Measurements from ENCODE around the gene SERP2. TPM values are rescaled to one million over a fixed set of nuclear protein-coding genes. Genes with fewer than 3 reads are reported as not detected.

SERP2 gene
- total and polyA plus RNA-seq, 8 donors = 1.0 to 255 (median 9.3) TPM; not detected in 1

- no peaks in the 10 kb centered on the region for H3K27me3 ChIP-seq
- no peak overlapping the region for H3K27ac ChIP-seq
- DNase-seq = no peak
- 87 to 94% (median 90%) methylated on average over 4 of the region's 4 CpGs for WGBS, 5 donors
- intact Hi-C loops (cut with DNase I; ENCODE audit: low total_unique reads) = no loop called here
- H3K4me1 ChIP-seq = peaks cover 5 to 11% (median 8%) of the 10 kb centered on the region in 4 donors
- no peak overlapping the region for H3K4me3 ChIP-seq
- TF ChIP-seq POLR2A (IDR thresholded peaks at IDR 0.05) = no peak
- no peak for TF ChIP-seq POLR2AphosphoS5 (IDR thresholded peaks at IDR 0.05)
- no peak for TF ChIP-seq EP300 (IDR thresholded peaks at IDR 0.05)
- no peak for TF ChIP-seq CTCF (IDR thresholded peaks at IDR 0.05)
- no peaks in the 10 kb centered on the region for H3K36me3 ChIP-seq
- no peaks in the 10 kb centered on the region for H3K9me3 ChIP-seq
Observed at GRCh38 chr13:44336934-44337333, 36.7 kb upstream of the SERP2 start.

GRCh38 chr13:44337581-44337980, 36.0 kb upstream of the SERP2 start:
- Histone ChIP-seq H3K27ac (no peak overlapping the region), H3K36me3 (no peaks in the 10 kb centered on the region), H3K9me3 (no peaks in the 10 kb centered on the region), H3K4me3 (no peak overlapping the region), H3K27me3 (no peaks in the 10 kb centered on the region), H3K4me1 (peaks cover 0 to 4% (median 3%) of the 10 kb centered on the region in 4 donors)
- DNase-seq = no peak
- no peak for TF ChIP-seq POLR2A (IDR thresholded peaks at IDR 0.05)
- no peak for TF ChIP-seq CTCF (IDR thresholded peaks at IDR 0.05)
- no peak for TF ChIP-seq EP300 (IDR thresholded peaks at IDR 0.05)
- TF ChIP-seq POLR2AphosphoS5 (IDR thresholded peaks at IDR 0.05) = no peak
- WGBS, 5 donors = 75 to 93% (median 87%) methylated on average over 4 of the region's 4 CpGs
- intact Hi-C loops (cut with DNase I; ENCODE audit: low total_unique reads) = no loop called here

GRCh38 chr13:44340508-44340907, 33.1 kb upstream of the SERP2 start:
- H3K36me3 ChIP-seq = no peaks in the 10 kb centered on the region
- no peak overlapping the region for H3K27ac ChIP-seq
- no peaks in the 10 kb centered on the region for H3K4me1 ChIP-seq
- intact Hi-C loops (cut with DNase I; ENCODE audit: low total_unique reads) = no loop called here
- DNase-seq = no peak
- H3K4me3 ChIP-seq = no peak overlapping the region
- WGBS, 5 donors = 83 to 93% (median 85%) methylated on average over 2 of the region's 2 CpGs
- no peaks in the 10 kb centered on the region for H3K9me3 ChIP-seq
- TF ChIP-seq POLR2AphosphoS5 (IDR thresholded peaks at IDR 0.05) = no peak
- TF ChIP-seq POLR2A (IDR thresholded peaks at IDR 0.05) = no peak
- TF ChIP-seq CTCF (IDR thresholded peaks at IDR 0.05) = no peak
- no peak for TF ChIP-seq EP300 (IDR thresholded peaks at IDR 0.05)
- no peaks in the 10 kb centered on the region for H3K27me3 ChIP-seq

GRCh38 chr13:44342741-44343140, 30.9 kb upstream of the SERP2 start:
- H3K4me3 ChIP-seq = no peak overlapping the region
- WGBS, 5 donors = 92 to 96% (median 95%) methylated on average over 1 of the region's 1 CpG
- no peak for DNase-seq
- no peaks in the 10 kb centered on the region for H3K27me3 ChIP-seq
- no peaks in the 10 kb centered on the region for H3K36me3 ChIP-seq
- TF ChIP-seq EP300 (IDR thresholded peaks at IDR 0.05) (no peak), CTCF (IDR thresholded peaks at IDR 0.05) (no peak), POLR2AphosphoS5 (IDR thresholded peaks at IDR 0.05) (no peak), POLR2A (IDR thresholded peaks at IDR 0.05) (no peak)
- no peaks in the 10 kb centered on the region for H3K4me1 ChIP-seq
- H3K9me3 ChIP-seq = no peaks in the 10 kb centered on the region
- intact Hi-C loops (cut with DNase I; ENCODE audit: low total_unique reads) = no loop called here
- H3K27ac ChIP-seq = no peak overlapping the region
